GM13977 (cell line): ENCODE data around the gene POLN.

ENCODE experiments used
- DNase-seq: peaks from one replicate; pipeline ENCODE4 v3.0.0; 2012; ENCODE audit warnings: low spot score
- CTCF ChIP-seq: IDR thresholded peaks from 2 replicates; pipeline ENCODE4 v1.5.1; 2012; ENCODE audit warnings: mild to moderate bottlenecking, control low read depth; ENCODE audit not compliant: insufficient read depth; ENCODE audit errors: extremely low read depth, missing control alignments
- in situ Hi-C: fragments of 300-500 bp; cut with MboI; formaldehyde crosslinking; loops from one replicate; pipeline ENCODE4 v1.12.0; 2022; ENCODE audit warnings: low sequenced_read_pairs, low pct_unique_long_range_greater_than_20kb, mixed read lengths, inconsistent platforms; ENCODE audit not compliant: unreplicated experiment

POLN gene

GRCh38 chr4:2075987-2076907 is 165.7 kb downstream of the POLN start:
- no peak for TF ChIP-seq CTCF
- in situ Hi-C loops: no loop called here
- peak; percentile 23 for DNase-seq

GRCh38 chr4:2075171-2075986 is 166.5 kb downstream of the POLN start:
- TF ChIP-seq CTCF: no peak
- DNase-seq: peak; percentile 23
- in situ Hi-C loops: no loop called here

GRCh38 chr4:2074588-2074987 is 167.3 kb downstream of the POLN start:
- peak; percentile 21 for DNase-seq
- in situ Hi-C loops: no loop called here
- no peak for TF ChIP-seq CTCF

GRCh38 chr4:2073808-2074481 is 168.0 kb downstream of the POLN start:
- no peak for TF ChIP-seq CTCF
- peak; percentile 28 for DNase-seq
- in situ Hi-C loops: no loop called here

GRCh38 chr4:2072971-2073807 is 168.7 kb downstream of the POLN start:
- no peak for TF ChIP-seq CTCF
- in situ Hi-C loops: no loop called here
- peak; percentile 13 for DNase-seq
